ENCODE results near the gene DPM3. TPM values are rescaled to one million over a fixed set of nuclear protein-coding genes. Genes with fewer than 3 reads are reported as not detected.

Gene DPM3
- total RNA-seq, 1 experiment from 2014 or later: 73.5 TPM

GRCh38 chr1:155158991-155159390, 18.7 kb upstream of the DPM3 start:
- DNase-seq (ENCODE audit: low spot score) (no peak), ATAC-seq (no peak)
- Mint-ChIP-seq H3K4me1 (no peaks in the 10 kb centered on the region), H3K9me3 (peaks cover 8% of the 10 kb centered on the region), H3K27me3 (ENCODE audit: low read depth) (peaks cover 9% of the 10 kb centered on the region; the same call in 1 of the 2 replicates), H3K4me3 (no peak overlapping the region), H3K27ac (no peak overlapping the region), H3K36me3 (no peaks in the 10 kb centered on the region)
- TF ChIP-seq FOXJ3 (CRISPR knock-in tag; IDR thresholded peaks at IDR 0.05; ENCODE audit: borderline replicate concordance): no peak
- TF ChIP-seq NFE2L1 (CRISPR knock-in tag; IDR thresholded peaks at IDR 0.05): no peak
- TF ChIP-seq ZNF396 (CRISPR knock-in tag; IDR thresholded peaks at IDR 0.05; ENCODE audit: borderline replicate concordance): no peak
- no peak for TF ChIP-seq ATF2 (CRISPR knock-in tag; IDR thresholded peaks at IDR 0.05; ENCODE audit: borderline replicate concordance, low read depth)
- TF ChIP-seq MAX (CRISPR knock-in tag; IDR thresholded peaks at IDR 0.05): no peak
- no peak for TF ChIP-seq ZNF263 (CRISPR knock-in tag; IDR thresholded peaks at IDR 0.05; ENCODE audit: low read depth)
- TF ChIP-seq AFF4 (CRISPR knock-in tag; IDR thresholded peaks at IDR 0.05; ENCODE audit: borderline replicate concordance): no peak
- TF ChIP-seq ZNF416 (CRISPR knock-in tag; IDR thresholded peaks at IDR 0.05): no peak
- no peak for TF ChIP-seq USF1 (CRISPR knock-in tag; IDR thresholded peaks at IDR 0.05)
- TF ChIP-seq USF2 (CRISPR knock-in tag; IDR thresholded peaks at IDR 0.05): no peak
- no peak for TF ChIP-seq CTCF (IDR thresholded peaks at IDR 0.05)
- no peak for TF ChIP-seq NR3C1 (CRISPR knock-in tag; conservative IDR thresholded peaks at IDR 0.05; ENCODE audit: low read depth)
- no peak for TF ChIP-seq SMAD4 (CRISPR knock-in tag; IDR thresholded peaks at IDR 0.05)
- no peak for TF ChIP-seq ARID4B (CRISPR knock-in tag; IDR thresholded peaks at IDR 0.05; ENCODE audit: borderline replicate concordance)
- no peak for TF ChIP-seq ZNF512 (CRISPR knock-in tag; IDR thresholded peaks at IDR 0.05; ENCODE audit: borderline replicate concordance)
- TF ChIP-seq ZNF281 (CRISPR knock-in tag; IDR thresholded peaks at IDR 0.05): no peak
- TF ChIP-seq ETV6 (CRISPR knock-in tag; IDR thresholded peaks at IDR 0.05): no peak
- TF ChIP-seq RORB (CRISPR knock-in tag; IDR thresholded peaks at IDR 0.05): no peak
- CTCF ChIA-PET: interaction anchor here (1.0 kb wide), 2 partner anchors 9 to 14 kb away, joined by 4 read pairs; partner anchors contain the start of gene KRTCAP2
- POLR2A ChIA-PET: no interaction called here

Data from WTC11 (cell line).